HCT116 (cell line): ENCODE measurements around the gene SENP8. TPM values are rescaled to one million over a fixed set of nuclear protein-coding genes. Genes with fewer than 3 reads are reported as not detected.

Source experiments
- ATAC-seq: fragments of 200-7000 bp; cut with Tn5 transposase; 2 replicates; pipeline ENCODE4 v1.9.1; 2020; ENCODE audit warnings: mild to moderate bottlenecking, moderate library complexity
- BruUV-seq: library from RNA; stranded (reverse); fragments of 400-500 nt; replicated peaks from 2 replicates; lab custom pipeline; 2021; lab: Mats Ljungman, UMichigan
- CTCF ChIA-PET: fragments of 300-600 bp; sonication (Branson Sonifier 250); formaldehyde crosslinking; loops from one replicate; lab custom pipeline; 2021; ENCODE audit warnings: antibody characterized with exemption; lab: Charles Lee
- POLR2A ChIA-PET: fragments of 300-600, 350-600 bp; sonication (Branson Sonifier 250); formaldehyde crosslinking; loops from one replicate; lab custom pipeline; 2021; ENCODE audit warnings: antibody characterized with exemption; lab: Charles Lee
- RAD21 ChIA-PET, 2 experiments: fragments of 300-600 bp; sonication (Branson Sonifier 250); formaldehyde crosslinking; loops; one replicate each; lab custom pipeline; 2023; ENCODE audit warnings: low total read pairs in 2 of 2; ENCODE audit not compliant: uncharacterized antibody in 2 of 2, unreplicated experiment in 2 of 2, low non-redundant PET in 1 of 2; lab: Charles Lee
- DNase-seq: peaks from one replicate; pipeline ENCODE4 v3.0.0-alpha.2; 2010; ENCODE audit warnings: low read depth, low spot score
- H2AFZ ChIP-seq: fragments of 200-600 bp; shearing (Covaris generic), sonication (generic); 2 replicates; pipeline ENCODE4 v1.6.1; 2017; ENCODE audit warnings: low read depth, mixed run types, mixed read lengths, antibody characterized with exemption, low read length; ENCODE audit not compliant: poor library complexity, severe bottlenecking
- H3K27ac ChIP-seq: 2 replicates; pipeline ENCODE4 v1.5.1; 2012; ENCODE audit warnings: low read depth, low read length
- H3K27me3 ChIP-seq: fragments of 200-600 bp; sonication (generic); 2 replicates; pipeline ENCODE4 v1.6.1; 2016; ENCODE audit warnings: mixed run types, low read length, mixed read lengths; ENCODE audit not compliant: insufficient read depth
- H3K36me3 ChIP-seq, 2 experiments: fragments of 200-500 bp in 1 of 2; fragments of 200-600 bp in 1 of 2; sonication (Bioruptor generic) in 1 of 2; sonication (generic) in 1 of 2; 2 replicates each; pipeline versions ENCODE4 v1.5.1 to v1.6.1; 2014 to 2016; ENCODE audit warnings: low read length in 2 of 2, inconsistent platforms in 1 of 2, mixed read lengths in 1 of 2, mixed run types in 1 of 2; ENCODE audit not compliant: insufficient read depth in 2 of 2, control insufficient read depth in 1 of 2
- H3K4me1 ChIP-seq, 2 experiments: fragments of 200-600 bp in 1 of 2; sonication (generic) in 1 of 2; 2 replicates each; pipeline versions ENCODE4 v1.5.1 to v1.6.1; 2012 to 2017; ENCODE audit warnings: low read length in 2 of 2, inconsistent platforms in 1 of 2, mild to moderate bottlenecking in 1 of 2, mixed read lengths in 1 of 2, mixed run types in 1 of 2, moderate library complexity in 1 of 2; ENCODE audit not compliant: insufficient read depth in 2 of 2, control insufficient read depth in 1 of 2
- H3K4me2 ChIP-seq: fragments of 200-600 bp; sonication (generic); 2 replicates; pipeline ENCODE4 v1.6.1; 2017; ENCODE audit warnings: mixed run types, low read length, mixed read lengths
- H3K4me3 ChIP-seq, 2 experiments: fragments of 200-600 bp in 1 of 2; sonication (generic) in 1 of 2; replicated peaks in 1 of 2; 2 replicates each; pipeline ENCODE4 v1.5.1; 2011 to 2016; ENCODE audit warnings: low read length in 2 of 2, control low read depth in 1 of 2, low read depth in 1 of 2, mild to moderate bottlenecking in 1 of 2, mixed read lengths in 1 of 2, mixed run types in 1 of 2
- H3K79me2 ChIP-seq: fragments of 200-600 bp; sonication (generic); 2 replicates; pipeline ENCODE4 v1.6.1; 2017; ENCODE audit warnings: mild to moderate bottlenecking, mixed run types, low read length, moderate library complexity, mixed read lengths; ENCODE audit not compliant: insufficient read depth
- H3K9ac ChIP-seq: fragments of 200-600 bp; sonication (generic); 2 replicates; pipeline ENCODE4 v1.6.1; 2016; ENCODE audit warnings: low read length, mixed read lengths
- H3K9me2 ChIP-seq: fragments of 200-600 bp; sonication (generic), shearing (Covaris generic); 2 replicates; pipeline ENCODE4 v1.6.1; 2017; ENCODE audit warnings: mixed run types, mild to moderate bottlenecking, moderate library complexity; ENCODE audit not compliant: insufficient read depth
- H3K9me3 ChIP-seq, 2 experiments: fragments of 200-500 bp in 1 of 2; fragments of 200-600 bp in 1 of 2; sonication (Bioruptor generic) in 1 of 2; sonication (generic) in 1 of 2; 2 replicates each; pipeline ENCODE4 v1.6.1; 2014 to 2017; ENCODE audit warnings: low read length in 2 of 2, mixed read lengths in 2 of 2, inconsistent platforms in 1 of 2, low read depth in 1 of 2, mild to moderate bottlenecking in 1 of 2, mixed run types in 1 of 2, moderate library complexity in 1 of 2; ENCODE audit not compliant: control insufficient read depth in 1 of 2, insufficient read depth in 1 of 2
- H4K20me1 ChIP-seq: fragments of 200-600 bp; sonication (generic), shearing (Covaris generic); 2 replicates; pipeline ENCODE4 v1.6.1; 2017; ENCODE audit warnings: mixed run types, mild to moderate bottlenecking, moderate library complexity; ENCODE audit not compliant: insufficient read depth
- CBX3 ChIP-seq: IDR thresholded peaks from 2 replicates; pipeline ENCODE4 v1.6.1; 2012; ENCODE audit warnings: low read depth
- CEBPB ChIP-seq: IDR thresholded peaks from 2 replicates; pipeline ENCODE4 v1.6.1; 2012; ENCODE audit warnings: low read depth
- EGR1 ChIP-seq: IDR thresholded peaks from 2 replicates; pipeline ENCODE4 v1.6.1; 2012; ENCODE audit warnings: low read depth
- ELF1 ChIP-seq: IDR thresholded peaks from 2 replicates; pipeline ENCODE4 v1.6.1; 2012; ENCODE audit warnings: low read depth, borderline replicate concordance
- EZH2 ChIP-seq: fragments of 200-600 bp; sonication (generic); IDR thresholded peaks from 2 replicates; pipeline ENCODE4 v1.6.1; 2017; ENCODE audit warnings: antibody characterized with exemption, mixed run types
- EZH2phosphoT487 ChIP-seq: fragments of 200-600 bp; IDR thresholded peaks from 2 replicates; pipeline ENCODE4 v1.6.1; 2018; ENCODE audit warnings: antibody characterized with exemption, borderline replicate concordance
- FOSL1 ChIP-seq: IDR thresholded peaks from 2 replicates; pipeline ENCODE4 v1.6.1; 2012; ENCODE audit warnings: low read depth
- MAX ChIP-seq: IDR thresholded peaks from 2 replicates; pipeline ENCODE4 v1.6.1; 2012
- POLR2A ChIP-seq: IDR thresholded peaks from 2 replicates; pipeline ENCODE4 v1.7.0; 2011; ENCODE audit warnings: borderline replicate concordance; ENCODE audit not compliant: insufficient read depth, insufficient read length; ENCODE audit errors: extremely low read depth
- POLR2AphosphoS5 ChIP-seq: IDR thresholded peaks from 2 replicates; pipeline ENCODE4 v1.6.1; 2011; ENCODE audit warnings: mild to moderate bottlenecking, low read depth, low read length, moderate library complexity
- REST ChIP-seq: IDR thresholded peaks from 2 replicates; pipeline ENCODE4 v1.6.1; 2012; ENCODE audit warnings: low read depth
- SIN3A ChIP-seq: IDR thresholded peaks from 2 replicates; pipeline ENCODE4 v1.6.1; 2012; ENCODE audit warnings: low read depth
- SP1 ChIP-seq: IDR thresholded peaks from 2 replicates; pipeline ENCODE4 v1.6.1; 2012; ENCODE audit warnings: low read depth
- SRF ChIP-seq: IDR thresholded peaks from 2 replicates; pipeline ENCODE4 v1.6.1; 2012; ENCODE audit warnings: low read depth
- TCF7L2 ChIP-seq: IDR thresholded peaks from 2 replicates; pipeline ENCODE4 v1.7.0; 2011; ENCODE audit warnings: borderline replicate concordance, inconsistent platforms; ENCODE audit not compliant: insufficient read depth, insufficient read length; ENCODE audit errors: extremely low read depth
- ZBTB33 ChIP-seq: IDR thresholded peaks from 2 replicates; pipeline ENCODE4 v1.6.1; 2011; ENCODE audit warnings: mild to moderate bottlenecking, low read length, moderate library complexity; ENCODE audit not compliant: insufficient replicate concordance; ENCODE audit errors: extremely low read depth
- ZFX ChIP-seq: fragments of 450-650 bp; IDR thresholded peaks from 2 replicates; pipeline ENCODE4 v1.6.1; 2017
- ZNF274 ChIP-seq: fragments of 200-500 bp; sonication (Bioruptor generic); IDR thresholded peaks from 2 replicates; pipeline ENCODE4 v1.6.1; 2014; ENCODE audit warnings: mild to moderate bottlenecking, low read depth, low read length, inconsistent platforms
- intact Hi-C: fragments of 100-400 bp; cut with micrococcal nuclease; formaldehyde crosslinking; loops from 2 replicates; pipeline ENCODE4 v1.10.0; 2022
- total RNA-seq: library from RNA; stranded (reverse); gene quantifications from one replicate; pipeline ENCODE4 v1.2.1, GENCODE V29; 2021; ENCODE audit not compliant: unreplicated experiment

SENP8 gene
- total RNA-seq, 1 experiment from 2014 or later = 3.8 TPM

GRCh38 chr15:72110355-72110754 lies 7.8 kb upstream of the SENP8 start:
- no peak overlapping the region for H2AFZ ChIP-seq
- no peak overlapping the region for H3K27ac ChIP-seq
- TF ChIP-seq FOSL1 (no peak), SIN3A (no peak), EZH2 (no peak), CBX3 (no peak), ELF1 (no peak), CEBPB (no peak), POLR2AphosphoS5 (no peak), SP1 (no peak), EGR1 (no peak), ZBTB33 (no peak), SRF (no peak), REST (no peak), POLR2A (no peak), MAX (no peak), ZFX (no peak), TCF7L2 (no peak), EZH2phosphoT487 (no peak), ZNF274 (no peak)
- no peak overlapping the region for H3K4me3 ChIP-seq
- RAD21 ChIA-PET = no interaction called here
- H4K20me1 ChIP-seq = no peaks in the 10 kb centered on the region
- no peaks in the 10 kb centered on the region for H3K9me3 ChIP-seq
- H3K27me3 ChIP-seq = no peaks in the 10 kb centered on the region
- DNase-seq (no peak), ATAC-seq (no peak)
- H3K4me2 ChIP-seq = no peak overlapping the region
- H3K36me3 ChIP-seq = no peaks in the 10 kb centered on the region
- peaks cover 0 to 4% of the 10 kb centered on the region in 2 experiments; a peak in 2 of 4 replicates for H3K4me1 ChIP-seq
- no TSS peak for BruUV-seq
- intact Hi-C loops = no loop called here
- CTCF ChIA-PET = no interaction called here
- POLR2A ChIA-PET = no interaction called here
- H3K9me2 ChIP-seq = no peaks in the 10 kb centered on the region
- H3K9ac ChIP-seq = no peak overlapping the region
- peaks cover 42% of the 10 kb centered on the region for H3K79me2 ChIP-seq
